D721Med (cell line): Measurements from ENCODE around the gene CLK1.

Source experiments
- DNase-seq: peaks from one replicate; pipeline ENCODE4 v3.0.0; 2011; ENCODE audit warnings: low spot score; ENCODE audit not compliant: insufficient read length
- FAIRE-seq: peaks from 2 replicates; lab custom pipeline; 2011; peaks lifted over from hg19 to GRCh38; lab: Jason Lieb, UNC
- CTCF ChIP-seq: IDR thresholded peaks from 2 replicates; pipeline ENCODE4 v1.5.1; 2012; ENCODE audit warnings: mild to moderate bottlenecking, control low read depth; ENCODE audit not compliant: insufficient read depth; ENCODE audit errors: missing control alignments

The CLK1 gene

GRCh38 chr2:200810998-200811332 lies 53.5 kb downstream of the CLK1 start:
- no peak for TF ChIP-seq CTCF
- no peak for FAIRE-seq
- no peak for DNase-seq

DNA sequence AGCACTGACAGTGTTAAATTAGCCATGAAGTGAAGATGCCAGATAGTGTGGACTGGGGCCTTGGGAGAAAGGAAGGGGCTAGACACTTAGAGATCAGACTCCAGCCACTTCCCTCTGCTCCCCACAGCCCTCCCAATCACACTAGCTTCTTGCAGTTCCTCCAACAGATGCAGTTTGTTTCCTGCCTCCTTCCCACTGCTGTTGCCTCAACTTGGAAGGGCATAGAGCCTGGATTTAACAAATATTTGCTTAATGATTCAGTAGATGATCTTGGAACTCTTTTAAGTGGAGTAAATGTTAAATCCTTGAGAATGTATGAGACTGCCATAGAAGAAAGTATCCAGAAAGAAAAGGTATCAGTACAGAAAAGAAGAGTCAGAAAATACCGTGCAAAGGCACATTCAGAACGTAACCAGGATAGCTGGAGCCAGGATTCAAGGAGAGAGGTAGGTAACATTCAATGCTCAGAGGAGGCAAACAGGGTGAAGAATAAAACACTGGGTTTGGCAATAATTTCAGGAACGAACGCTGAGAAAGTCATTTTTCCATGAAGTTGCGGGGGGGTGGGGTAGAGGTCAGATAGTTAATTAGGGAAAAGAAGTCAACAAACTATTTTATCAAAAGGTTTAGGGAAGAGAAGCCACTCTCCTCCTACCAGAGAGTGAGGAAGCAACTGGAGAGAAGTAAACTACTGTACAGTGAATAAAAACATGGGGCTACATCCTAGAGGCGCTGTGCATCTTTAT lies 54.0 kb downstream of the CLK1 start:
- DNase-seq (no peak), FAIRE-seq (no peak)
- TF ChIP-seq CTCF: no peak

DNA sequence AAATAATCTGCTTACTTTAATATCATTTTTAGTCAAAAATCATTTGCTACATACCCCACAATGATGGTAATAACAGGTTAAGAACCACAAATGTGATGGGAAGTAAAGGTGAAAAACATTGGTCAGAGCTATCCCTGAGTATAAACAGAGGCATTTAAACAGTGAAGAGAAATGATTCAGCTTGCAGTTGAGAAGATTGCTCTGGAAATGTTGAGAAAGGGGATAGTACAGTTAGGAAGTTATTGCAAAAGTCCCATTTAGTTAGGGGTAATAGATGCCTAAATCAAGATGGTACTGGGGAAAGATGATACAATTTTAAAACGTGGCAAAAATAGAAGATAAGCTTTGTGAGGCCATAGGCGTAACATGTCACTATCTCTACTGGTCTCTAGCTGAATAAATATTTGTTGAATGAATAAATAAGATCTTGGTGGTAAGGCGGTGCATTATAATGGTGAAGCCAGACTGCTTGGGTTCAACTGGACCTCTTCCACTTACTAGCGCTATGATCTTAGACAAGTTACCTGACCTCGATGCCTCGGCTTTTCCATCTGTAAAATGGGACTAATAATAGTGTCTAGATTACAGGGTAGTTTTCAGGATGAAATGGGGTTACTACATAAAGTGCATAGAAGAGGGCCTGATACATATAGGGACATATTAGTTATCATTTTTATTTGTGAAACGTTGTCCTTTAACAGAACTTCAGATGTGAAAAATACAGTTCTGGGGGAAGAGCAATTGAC lies 54.8 kb downstream of the CLK1 start:
- no peak for DNase-seq
- TF ChIP-seq CTCF: no peak
- FAIRE-seq: no peak
